SU-DHL-6 (cell line): Measurements from ENCODE around the gene MEGF10.

Source experiments
- EZH2phosphoT487 ChIP-seq: fragments of 200-600 bp; sonication (generic), shearing (Covaris generic); conservative IDR thresholded peaks from 2 replicates; pipeline ENCODE4 v1.6.1; 2018; ENCODE audit warnings: mild to moderate bottlenecking, antibody characterized with exemption, low read length, moderate library complexity, mixed read lengths
- TF ChIP-seq, protein P1 (sequence below): fragments of 200-600 bp; sonication (generic); IDR thresholded peaks from one replicate; pipeline ENCODE4 v1.5.1; 2017; ENCODE audit warnings: antibody characterized with exemption, mild to moderate bottlenecking, low read length, moderate library complexity; ENCODE audit not compliant: insufficient read depth, poor library complexity, severe bottlenecking

GRCh38 chr5:127389601-127390000 is 99.0 kb downstream of the MEGF10 start:
- TF ChIP-seq, protein P1, sequence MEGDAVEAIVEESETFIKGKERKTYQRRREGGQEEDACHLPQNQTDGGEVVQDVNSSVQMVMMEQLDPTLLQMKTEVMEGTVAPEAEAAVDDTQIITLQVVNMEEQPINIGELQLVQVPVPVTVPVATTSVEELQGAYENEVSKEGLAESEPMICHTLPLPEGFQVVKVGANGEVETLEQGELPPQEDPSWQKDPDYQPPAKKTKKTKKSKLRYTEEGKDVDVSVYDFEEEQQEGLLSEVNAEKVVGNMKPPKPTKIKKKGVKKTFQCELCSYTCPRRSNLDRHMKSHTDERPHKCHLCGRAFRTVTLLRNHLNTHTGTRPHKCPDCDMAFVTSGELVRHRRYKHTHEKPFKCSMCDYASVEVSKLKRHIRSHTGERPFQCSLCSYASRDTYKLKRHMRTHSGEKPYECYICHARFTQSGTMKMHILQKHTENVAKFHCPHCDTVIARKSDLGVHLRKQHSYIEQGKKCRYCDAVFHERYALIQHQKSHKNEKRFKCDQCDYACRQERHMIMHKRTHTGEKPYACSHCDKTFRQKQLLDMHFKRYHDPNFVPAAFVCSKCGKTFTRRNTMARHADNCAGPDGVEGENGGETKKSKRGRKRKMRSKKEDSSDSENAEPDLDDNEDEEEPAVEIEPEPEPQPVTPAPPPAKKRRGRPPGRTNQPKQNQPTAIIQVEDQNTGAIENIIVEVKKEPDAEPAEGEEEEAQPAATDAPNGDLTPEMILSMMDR = no peak
- no peak for TF ChIP-seq EZH2phosphoT487
